KG1 (cell line): ENCODE measurements around the gene CACNB2.

Experiments used
- DNase-seq: peaks from one replicate; lab custom pipeline; 2025; lab: John Stamatoyannopoulos, UW

The CACNB2 gene

DNA sequence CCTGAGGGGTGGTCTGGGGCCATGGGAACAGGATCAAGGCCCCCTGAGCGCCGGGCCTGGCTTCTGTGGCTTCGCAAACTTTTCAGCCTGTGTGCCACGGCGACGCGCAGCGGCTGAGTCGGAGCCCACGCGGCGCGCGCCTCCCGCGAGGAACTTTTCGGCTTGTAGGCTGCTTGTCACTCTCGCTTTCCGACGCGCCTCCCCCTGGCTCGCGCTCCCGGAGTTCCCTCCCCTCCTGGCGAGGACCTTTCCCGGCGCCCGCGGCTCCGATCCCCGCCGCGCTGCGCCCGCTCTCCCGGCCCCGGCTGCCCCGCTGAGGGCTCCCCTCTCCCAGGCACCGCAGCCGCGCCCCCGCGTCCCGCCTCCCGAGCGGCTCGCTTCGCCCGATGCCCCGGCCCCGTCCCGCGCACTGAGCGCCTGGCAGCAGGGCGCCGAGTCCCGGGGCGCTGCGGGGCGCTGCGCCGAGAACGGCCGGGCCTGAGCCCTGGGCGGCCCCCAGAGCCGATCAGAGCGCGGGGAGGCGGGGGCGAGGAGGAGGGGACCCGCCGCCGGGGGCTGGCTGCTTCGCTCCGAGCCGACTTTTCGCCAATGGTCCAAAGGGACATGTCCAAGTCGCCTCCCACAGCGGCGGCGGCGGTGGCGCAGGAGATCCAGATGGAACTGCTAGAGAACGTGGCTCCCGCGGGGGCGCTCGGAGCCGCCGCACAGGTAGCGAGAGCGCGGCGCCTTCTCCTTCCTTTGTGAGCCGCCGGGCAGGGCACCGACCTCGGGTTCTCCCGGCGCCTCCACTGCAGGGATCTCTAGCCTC lies at the start of gene CACNB2:
CACNB2 (plus strand) TSS at position 276 of the 808 bp plus-strand sequence.
- no peak for DNase-seq

DNA sequence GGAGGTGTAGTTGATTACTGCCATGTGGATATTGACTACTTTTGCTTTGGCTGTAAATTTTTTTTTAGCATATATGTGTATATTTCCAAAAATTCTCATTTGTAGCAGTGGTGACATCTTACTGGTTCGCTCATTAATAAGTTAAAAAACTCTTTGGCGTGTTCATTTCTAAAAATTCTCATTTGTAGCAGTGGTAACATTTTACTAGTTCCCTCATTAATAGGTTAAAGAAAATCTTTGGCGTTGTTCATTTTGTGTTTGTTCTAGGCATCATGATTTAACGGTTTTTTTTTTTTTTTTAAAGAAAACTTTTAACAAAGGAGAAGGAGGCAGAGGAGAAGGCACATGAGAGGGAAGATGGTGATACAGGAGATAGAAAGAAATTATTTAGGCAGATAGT lies 45.9 kb upstream of the CACNB2 start:
- DNase-seq: no peak

DNA sequence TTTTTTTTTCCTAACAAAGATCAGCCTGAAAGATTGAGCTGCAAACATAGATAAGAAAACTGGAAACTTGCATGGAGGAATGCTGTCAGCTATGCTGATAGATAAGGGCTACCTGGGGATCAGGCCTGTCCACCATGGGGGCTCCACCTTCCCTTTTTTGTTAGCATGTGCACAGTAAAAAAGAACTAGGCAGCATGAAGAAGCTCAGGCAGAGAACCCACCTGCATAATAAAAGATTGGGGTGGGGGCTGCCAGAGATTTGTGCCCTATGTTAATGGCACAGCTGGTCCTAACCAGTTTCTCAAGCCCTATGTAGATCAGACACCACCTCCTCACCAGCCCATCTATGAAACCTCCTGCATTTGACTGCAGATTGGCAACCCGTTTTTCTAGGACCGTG lies 45.4 kb upstream of the CACNB2 start:
- DNase-seq: no peak

DNA sequence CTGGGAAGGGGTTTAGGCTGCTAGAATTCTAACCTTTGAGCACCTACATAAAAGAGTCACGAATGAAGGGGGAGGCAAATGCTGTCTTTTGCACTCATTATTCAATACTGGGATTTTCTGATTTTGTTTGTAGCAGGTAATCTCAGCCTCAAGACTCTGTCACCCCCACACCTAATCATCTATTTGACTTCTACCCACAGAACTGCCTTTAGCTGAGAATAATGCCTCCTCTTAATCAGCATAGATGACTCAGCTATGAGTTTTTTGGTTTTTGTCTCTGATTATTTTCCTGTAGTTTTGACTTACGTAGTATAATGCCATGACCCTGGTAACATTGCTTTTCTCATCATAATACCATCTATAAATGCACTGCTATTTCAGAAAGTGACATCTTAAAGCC lies 42.7 kb upstream of the CACNB2 start:
- DNase-seq: no peak

DNA sequence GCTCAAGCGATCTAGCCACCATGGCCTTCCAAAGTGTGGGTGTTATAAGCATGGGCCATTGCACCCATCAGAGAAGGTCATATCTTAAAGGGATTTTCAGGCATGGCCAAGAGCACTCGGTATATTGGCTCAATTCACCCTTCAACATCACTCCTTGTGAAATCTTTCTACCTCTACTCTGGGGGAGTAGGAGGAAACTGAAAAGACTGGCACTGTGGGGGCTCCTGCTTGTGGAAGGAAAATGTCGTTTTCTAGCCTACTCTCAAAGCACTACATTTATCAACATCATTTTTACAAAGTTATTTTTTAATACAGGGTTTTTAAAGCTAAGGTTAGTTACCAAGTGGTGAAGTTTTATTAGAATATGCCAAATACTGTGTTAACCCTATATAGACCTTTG lies 42.0 kb upstream of the CACNB2 start:
- no peak for DNase-seq

DNA sequence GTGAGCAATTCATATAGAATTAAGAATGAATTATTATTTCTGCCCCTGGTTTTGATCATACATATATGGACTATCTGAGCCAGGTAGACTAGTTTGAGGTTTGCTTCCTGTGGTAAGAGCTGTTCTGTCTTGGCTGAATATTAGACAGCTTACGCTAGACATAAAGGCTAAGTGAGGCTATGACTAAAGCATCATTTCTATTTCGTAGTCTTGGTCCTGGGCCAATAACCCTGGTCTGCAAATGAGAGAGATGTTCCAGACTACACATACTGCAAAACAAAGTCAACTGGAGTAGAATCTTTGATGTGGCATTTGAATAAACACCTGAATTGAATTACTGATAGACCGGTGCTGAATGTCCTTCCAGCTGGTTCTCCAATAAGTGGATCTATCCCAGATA lies 40.8 kb upstream of the CACNB2 start:
- no peak for DNase-seq

DNA sequence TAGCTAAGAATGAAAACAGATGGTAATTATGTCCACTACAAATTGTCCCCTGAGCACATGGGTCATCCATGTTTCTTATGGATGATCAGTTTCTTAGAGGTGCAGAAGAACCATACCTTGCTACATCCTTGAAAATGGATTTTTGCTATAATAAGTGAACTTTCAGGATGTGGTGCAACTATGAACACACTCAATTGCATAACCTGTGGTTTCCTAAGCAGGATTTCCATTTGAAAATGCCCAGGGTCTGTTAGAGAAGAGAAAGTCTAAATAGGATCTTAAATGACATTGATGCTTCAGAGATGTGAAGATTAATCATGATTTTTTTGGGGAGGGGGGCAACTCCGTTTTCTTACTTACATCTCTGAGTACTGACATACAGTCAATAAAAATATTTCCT lies 39.6 kb upstream of the CACNB2 start:
- no peak for DNase-seq

DNA sequence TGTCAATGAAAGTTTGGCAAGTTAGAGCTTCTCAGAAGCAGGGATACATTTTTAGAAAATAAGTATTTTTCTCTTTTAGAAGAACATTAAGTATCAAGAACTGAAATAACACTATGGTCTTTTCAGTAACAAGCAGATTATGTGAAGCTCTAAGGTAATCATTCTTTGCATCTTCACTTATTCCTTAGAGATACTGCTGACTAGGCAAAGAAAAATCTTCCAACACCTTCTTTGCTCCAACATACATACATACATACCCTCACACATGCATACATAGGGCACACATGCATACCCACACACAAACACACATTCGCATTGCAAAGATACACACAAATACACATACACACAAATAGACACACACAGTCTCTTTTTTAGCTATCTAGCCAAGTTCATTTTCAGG lies 37.8 kb upstream of the CACNB2 start:
- no peak for DNase-seq

DNA sequence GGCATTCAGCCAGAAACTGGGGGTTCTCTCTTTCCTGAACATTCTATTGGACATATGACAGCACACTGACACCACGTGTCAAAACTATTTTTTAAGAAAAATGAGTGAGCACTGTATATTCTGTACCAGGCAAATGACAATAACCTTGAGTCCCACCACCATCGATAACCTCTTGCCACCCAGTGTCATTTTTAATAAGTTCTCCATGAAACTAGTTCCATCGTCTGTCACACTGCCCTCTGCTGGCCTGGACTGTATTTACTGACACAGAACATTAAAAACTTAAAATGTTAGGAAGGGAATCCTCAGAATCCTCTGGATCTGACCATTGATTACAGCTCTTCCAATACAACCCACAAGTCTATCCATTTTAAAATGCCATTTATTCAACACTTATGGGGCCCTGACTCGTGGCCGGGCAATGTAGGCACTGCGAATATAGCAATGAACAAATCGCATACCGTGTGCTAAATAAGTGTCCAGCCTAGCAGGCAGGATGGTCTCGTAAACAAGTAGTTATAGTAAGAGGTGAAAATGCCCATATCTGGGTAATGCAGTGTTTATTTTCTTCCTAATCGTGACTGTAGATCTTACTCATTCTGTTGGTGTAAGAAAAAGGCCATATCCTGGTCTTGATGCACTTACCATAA lies 35.9 kb upstream of the CACNB2 start:
- peak; percentile 23 for DNase-seq

DNA sequence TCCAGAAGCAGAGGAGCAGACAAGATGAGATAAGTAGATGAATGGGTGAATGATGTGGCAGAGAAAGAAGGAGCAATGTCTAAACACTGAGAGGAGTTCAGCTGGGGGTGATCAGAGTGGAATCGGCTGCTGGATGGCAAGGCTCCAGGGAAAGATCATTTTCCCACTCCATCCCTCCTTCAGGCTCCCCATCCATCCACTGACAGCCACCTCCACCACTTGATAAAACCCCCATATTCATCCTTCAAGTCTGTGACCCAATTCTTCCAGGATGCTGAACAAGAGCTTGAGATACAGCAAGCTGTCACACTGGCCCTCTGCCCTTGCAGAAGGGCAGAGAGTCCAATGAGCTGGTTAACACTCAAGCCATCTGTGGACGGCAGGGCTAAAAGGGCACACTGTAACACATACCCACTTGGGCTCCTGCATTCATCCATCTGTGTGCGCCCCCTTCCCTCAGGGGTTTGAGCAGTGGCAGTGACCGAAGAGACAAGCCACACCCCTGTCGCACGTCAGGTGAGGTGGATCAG lies 30.8 kb upstream of the CACNB2 start:
- DNase-seq: no peak

DNA sequence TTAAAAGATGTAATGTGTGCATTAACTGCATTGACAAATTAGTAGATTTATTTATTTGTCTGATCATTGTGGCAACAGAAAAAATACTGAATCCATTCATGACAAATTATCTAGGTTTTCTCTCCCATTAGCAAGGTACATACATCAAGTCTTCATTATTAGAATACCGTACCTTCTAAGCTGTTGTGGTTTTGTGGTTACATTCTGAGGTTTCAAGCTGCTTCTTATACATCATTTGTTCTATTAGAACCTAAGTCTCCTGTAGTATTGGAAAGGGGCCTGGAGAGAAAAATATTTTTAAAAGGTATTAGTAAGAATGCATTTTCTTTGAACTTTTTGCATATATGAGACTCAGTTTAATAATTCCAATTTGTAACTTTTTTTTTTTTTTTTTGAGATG lies 26.3 kb upstream of the CACNB2 start:
- no peak for DNase-seq

DNA sequence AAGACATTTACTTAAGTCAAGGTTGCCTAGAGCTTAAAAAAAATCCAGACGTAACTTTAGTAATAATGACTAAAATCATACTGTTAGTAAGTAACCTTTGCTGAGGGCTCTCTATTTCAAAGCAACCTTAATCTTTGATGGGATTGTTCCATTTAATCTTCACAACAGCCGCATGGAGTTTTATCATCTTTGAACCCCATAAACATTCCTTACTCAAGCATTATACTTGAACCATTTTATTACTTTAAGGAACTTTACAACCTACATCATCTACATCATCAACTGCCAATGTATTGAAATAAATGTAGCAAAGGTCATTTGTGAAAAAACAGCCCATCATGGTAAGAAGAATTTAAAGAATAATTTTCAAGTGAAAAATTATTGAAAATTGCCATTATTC lies 22.9 kb upstream of the CACNB2 start:
- DNase-seq: no peak

DNA sequence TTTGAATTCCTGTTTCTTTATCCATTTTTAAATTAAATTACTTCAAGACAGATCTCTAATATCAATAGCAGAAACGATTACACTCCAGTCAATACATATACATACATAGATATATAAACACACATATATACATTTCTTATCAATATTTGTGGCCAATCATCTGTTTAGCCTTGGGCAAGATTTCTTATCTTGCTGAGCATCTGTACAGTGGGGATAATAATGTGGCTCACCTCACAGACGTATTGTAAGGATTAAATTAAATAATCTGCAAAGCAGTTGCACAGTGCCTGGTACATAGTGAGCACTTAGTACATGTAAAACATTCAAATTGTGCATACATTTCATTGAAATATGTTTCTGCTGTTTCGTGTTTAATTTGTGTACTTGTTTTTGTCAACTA lies 17.5 kb upstream of the CACNB2 start:
- no peak for DNase-seq

DNA sequence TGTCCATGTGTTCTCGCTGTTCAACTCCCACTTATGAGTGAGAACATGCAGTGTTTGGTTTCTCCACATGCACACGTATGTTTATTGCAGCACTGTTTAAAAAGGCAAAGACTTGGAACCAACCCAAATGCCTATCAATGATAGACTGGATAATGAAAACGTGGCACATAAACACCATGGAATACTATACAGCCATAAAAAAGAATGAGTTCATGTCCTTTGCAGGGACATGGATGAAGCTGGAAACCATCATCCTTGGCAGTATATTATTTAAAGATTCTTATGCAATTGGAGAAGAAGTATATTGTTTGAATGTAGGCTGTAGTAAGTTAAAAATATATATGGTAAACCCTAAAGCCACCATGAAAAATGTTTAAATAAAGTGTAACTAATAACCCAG lies 7.2 kb upstream of the CACNB2 start:
- DNase-seq: no peak

DNA sequence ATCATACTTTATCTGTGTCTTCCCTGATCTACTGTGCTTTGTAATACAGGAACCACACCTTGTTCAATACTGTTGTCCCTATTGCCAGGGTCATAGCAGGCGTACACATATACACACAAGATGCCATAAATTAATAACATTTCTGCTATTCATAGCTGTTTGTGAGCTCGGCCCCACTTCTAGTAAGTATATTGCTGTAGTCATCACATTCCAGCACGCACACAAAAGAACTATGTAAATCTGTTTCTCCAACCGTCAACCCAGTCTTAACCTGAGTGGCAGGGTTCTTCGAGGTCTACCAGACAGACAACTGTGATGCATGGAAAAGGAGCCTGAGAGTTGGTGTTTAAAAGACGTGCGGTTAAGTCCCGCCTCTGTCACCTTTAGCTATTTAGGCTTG lies 5.7 kb upstream of the CACNB2 start:
- DNase-seq: no peak

DNA sequence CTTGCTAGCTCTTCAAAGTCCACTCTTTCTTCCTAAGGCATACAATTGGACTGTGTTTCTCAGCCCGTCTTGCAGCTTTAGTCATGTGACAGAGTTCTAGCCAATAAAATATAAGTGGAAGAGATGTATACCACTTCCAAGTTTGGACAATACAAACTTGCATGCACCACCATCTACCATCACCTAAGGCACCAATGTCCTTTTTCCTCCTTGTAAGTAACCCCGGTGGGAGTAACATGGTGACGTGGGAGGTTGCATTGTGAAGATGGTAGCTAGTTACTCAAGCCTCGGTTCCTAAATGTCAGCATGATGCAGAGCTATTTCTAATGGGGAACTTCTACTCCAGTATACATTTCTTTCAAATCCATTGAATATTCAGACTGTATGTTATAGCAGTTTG lies 5.3 kb upstream of the CACNB2 start:
- DNase-seq: no peak

DNA sequence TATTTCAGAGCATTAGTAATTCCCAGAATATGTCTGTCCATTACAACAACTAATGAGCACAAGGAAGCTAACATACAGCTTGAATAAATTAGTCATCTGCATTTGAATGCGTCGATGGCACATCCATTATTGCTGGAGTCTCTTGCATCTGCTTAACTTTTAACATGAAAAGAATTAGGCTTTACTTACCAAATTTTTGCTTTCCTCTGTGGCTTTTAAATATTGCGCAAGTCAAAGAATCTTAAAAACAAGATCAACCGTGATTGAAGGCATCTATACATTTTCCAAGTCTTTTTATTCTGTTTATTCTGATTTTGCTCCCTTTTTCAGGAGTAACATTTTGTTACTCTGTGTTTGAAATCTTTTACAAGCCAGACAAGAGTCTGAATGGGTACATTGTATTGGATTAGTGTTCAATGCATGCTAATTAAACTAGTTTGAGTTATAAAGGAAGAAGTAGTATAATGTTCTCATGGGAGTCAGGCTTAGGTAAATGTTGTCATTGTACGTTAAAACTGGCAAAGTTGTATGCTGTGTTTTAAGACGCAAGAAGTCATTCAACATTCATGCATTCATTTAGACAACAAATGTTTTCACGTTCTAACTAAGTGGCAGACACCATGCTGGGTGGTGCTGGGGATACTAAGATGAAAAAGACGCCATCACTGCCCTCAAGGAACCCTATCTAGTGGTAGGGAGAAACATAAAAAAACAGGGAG lies 4.0 kb upstream of the CACNB2 start:
- DNase-seq: no peak

DNA sequence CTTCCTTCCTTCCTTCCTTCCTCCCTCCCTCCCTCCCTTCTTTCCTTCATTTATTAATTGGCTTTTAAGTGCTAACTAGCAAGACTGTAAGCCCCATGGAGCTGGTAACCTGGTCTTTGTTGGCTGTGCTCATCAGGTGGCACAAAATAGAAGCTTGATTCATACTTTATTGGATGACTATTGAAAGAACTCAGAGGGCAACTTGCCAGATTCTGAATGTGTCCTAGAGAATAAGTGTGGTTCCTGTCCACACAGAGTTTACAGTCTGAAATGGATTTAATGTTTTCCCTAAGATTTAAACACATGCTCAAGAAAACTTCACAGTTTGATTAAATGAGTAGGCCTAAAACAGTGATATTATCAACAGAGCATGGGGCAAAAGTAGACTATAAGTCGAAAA lies 3.1 kb upstream of the CACNB2 start:
- no peak for DNase-seq

DNA sequence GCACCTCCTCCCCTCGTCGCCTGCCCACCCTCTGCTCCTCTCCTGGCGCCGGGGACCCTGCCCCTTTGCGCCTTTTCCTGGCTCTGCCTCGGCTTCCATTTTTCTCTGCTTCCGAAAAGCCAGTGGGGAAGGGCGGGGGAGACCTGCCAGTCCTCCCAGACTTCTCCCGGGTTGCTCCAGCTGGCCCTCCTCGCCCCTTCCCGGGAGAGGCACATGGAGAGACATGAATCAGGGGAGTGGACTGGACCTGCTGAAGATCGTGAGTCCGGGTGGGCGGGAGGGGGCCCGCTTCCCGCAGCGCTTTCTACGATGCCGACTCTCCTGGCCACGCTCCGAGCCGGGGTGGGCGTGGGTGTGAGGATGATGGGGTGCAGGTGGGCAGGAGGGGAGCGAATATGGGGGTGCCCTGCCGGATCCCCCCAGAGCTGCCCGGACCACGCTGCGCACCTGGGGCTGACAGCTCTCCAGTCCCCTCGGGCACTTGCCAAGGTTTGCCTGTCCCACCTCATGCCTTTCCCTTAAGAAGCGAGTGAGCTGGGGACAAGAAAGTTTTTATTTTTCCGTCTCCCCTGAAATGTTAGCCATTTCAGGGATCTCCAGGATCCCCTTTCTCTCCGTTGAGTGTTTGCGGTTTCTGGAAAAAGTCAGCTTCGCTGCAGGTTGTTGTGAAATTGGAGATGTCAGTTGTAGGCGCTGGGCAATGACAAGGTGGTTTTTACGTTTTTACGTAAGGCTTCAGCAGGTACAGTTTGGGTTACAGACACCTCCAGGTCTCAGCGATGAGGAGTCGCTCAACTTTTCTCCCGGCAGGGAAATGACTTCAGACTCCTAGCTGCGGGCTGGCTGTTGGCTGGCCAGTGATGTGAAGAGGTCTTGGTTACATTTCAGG lies 977 bp downstream of the CACNB2 start:
- DNase-seq: no peak

DNA sequence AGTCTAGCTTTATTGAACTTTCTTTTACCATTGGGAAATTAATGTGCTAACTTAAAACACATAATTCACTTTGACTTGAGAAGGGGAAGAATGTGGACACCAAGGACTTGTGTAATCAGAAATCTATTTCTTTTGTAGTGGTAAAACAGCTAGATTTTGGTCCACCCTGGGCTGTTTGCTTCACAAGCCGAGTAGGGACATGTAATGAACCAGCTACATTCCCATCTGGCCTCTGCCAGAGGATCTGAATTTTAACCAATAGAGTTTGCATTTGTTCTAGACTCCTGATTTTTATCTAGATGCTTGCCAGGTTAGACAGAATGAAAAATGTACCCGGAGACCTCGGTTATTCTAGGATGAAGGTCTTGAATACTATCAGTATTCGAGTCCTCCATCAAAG lies 1.9 kb downstream of the CACNB2 start:
- no peak for DNase-seq

DNA sequence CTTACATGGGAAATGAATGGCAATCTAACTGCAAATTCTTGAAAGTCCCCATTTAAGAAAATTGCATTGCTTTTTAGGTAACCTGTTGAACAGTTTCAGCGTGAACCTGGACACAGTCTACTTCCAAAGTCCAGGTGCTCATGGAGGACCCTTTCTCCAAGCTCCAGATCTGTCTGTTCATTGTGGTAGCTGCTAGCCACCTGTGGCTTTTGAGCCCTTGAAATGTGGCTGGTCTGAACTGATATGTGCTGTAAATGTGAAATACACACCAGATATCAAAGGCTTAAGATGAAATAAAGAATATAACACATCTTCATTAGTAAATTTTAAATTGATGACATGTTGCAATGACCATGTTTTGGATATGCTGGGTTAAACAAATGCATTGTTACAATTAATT lies 4.2 kb downstream of the CACNB2 start:
- no peak for DNase-seq

DNA sequence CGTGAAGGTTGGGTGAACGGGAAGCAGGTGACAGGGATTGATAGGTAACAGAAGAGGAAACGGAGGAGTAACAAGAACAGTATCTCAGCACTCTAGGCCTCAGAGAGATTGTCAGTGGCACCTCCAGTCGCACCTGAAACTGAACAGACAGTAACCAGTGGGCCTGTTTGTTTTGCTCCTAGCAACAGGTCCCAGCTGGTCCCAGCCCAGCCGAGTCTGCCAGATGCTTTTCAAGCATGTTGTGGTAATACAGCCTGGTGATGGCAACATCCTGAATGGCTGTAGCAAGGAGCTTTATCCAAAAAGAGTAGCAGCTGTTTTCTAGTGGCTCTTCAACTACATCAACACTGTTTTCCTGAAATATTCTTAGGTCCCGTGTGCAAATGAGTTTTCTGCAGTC lies 4.7 kb downstream of the CACNB2 start:
- no peak for DNase-seq
